ENCODE data around the gene DCP1B.
A peak's percentile ranks its signal among the peaks of the same experiment; 100 is the strongest.

The DCP1B gene

GRCh38 chr12:2004113-2004929 is at the start of gene DCP1B:
TSS of gene DCP1B (minus strand) at chr12:2004457. CDS start at chr12:2004431, 26 bp downstream.
- peak; percentile 95 for DNase-seq

- DNase-seq: no peak
These were observed 49.4 kb upstream of the DCP1B start for GRCh38 chr12:2053691-2054090.

GRCh38 chr12:2052826-2053678 is 48.8 kb upstream of the DCP1B start, which contains the start of gene CACNA1C:
TSS of gene CACNA1C (plus strand) at chr12:2052987. CDS start at chr12:2053563, 576 bp downstream.
- DNase-seq: peak; percentile 44

GRCh38 chr12:2051700-2052621 is 47.7 kb upstream of the DCP1B start:
- no peak for DNase-seq

GRCh38 chr12:2049604-2050540 is 45.6 kb upstream of the DCP1B start:
- DNase-seq: no peak

GRCh38 chr12:2047752-2048151 is 43.5 kb upstream of the DCP1B start:
- no peak for DNase-seq

GRCh38 chr12:2046957-2047356 is 42.7 kb upstream of the DCP1B start:
- no peak for DNase-seq

- DNase-seq: no peak
These were observed 39.9 kb upstream of the DCP1B start for GRCh38 chr12:2044165-2044564.

- no peak for DNase-seq
These were observed 38.8 kb upstream of the DCP1B start for GRCh38 chr12:2043054-2043453.

- DNase-seq: no peak
These were observed 34.8 kb upstream of the DCP1B start for GRCh38 chr12:2039034-2039433.

GRCh38 chr12:2035431-2036055 is 31.3 kb upstream of the DCP1B start:
- no peak for DNase-seq

- DNase-seq: peak; percentile 70
These were observed 30.6 kb upstream of the DCP1B start for GRCh38 chr12:2034633-2035430.

GRCh38 chr12:2032506-2032905 is 28.2 kb upstream of the DCP1B start:
- DNase-seq: no peak

- DNase-seq: no peak
These were observed 25.6 kb upstream of the DCP1B start for GRCh38 chr12:2029851-2030250.

GRCh38 chr12:2027351-2027750 is 23.1 kb upstream of the DCP1B start:
- DNase-seq: no peak

GRCh38 chr12:2023365-2023764 is 19.1 kb upstream of the DCP1B start:
- DNase-seq: no peak

- DNase-seq: no peak
These were observed 16.3 kb upstream of the DCP1B start for GRCh38 chr12:2020511-2020910.

- no peak for DNase-seq
These were observed 14.9 kb upstream of the DCP1B start for GRCh38 chr12:2019126-2019525.

- DNase-seq: no peak
These were observed 14.1 kb upstream of the DCP1B start for GRCh38 chr12:2018391-2018790.

Data from NCI-H446 treated with DMSO at 0.1 percent for 48 hours (cell line).